Suprapubic skin (tissue), 4 donors: ENCODE data around the gene CYB5A. TPM values are rescaled to one million over a fixed set of nuclear protein-coding genes. Genes with fewer than 3 reads are reported as not detected.
"Not testable (repeated sequence)": the region's sequence is repeated elsewhere in the genome, so short reads cannot be mapped to it uniquely, and the experiment has no call there.

Experiments used
- DNase-seq, 2 donors: peaks; one replicate each; pipeline ENCODE4 v3.0.0-alpha.2; 2019; ENCODE audit warnings: low spot score in 2 of 2
- H3K27ac ChIP-seq: fragments of 200-600 bp; sonication (generic); one replicate; pipeline ENCODE4 v1.5.1; 2019
- H3K27me3 ChIP-seq: fragments of 200-600 bp; sonication (generic); one replicate; pipeline ENCODE4 v1.5.1; 2019
- H3K36me3 ChIP-seq: fragments of 200-600 bp; sonication (generic); one replicate; pipeline ENCODE4 v1.5.1; 2019
- H3K4me1 ChIP-seq: fragments of 200-600 bp; sonication (generic); one replicate; pipeline ENCODE4 v1.5.1; 2019
- H3K4me3 ChIP-seq: fragments of 200-600 bp; sonication (generic); one replicate; pipeline ENCODE4 v1.5.1; 2019; ENCODE audit warnings: mild to moderate bottlenecking
- H3K9me3 ChIP-seq: fragments of 200-600 bp; sonication (generic); one replicate; pipeline ENCODE4 v1.5.1; 2019
- EP300 ChIP-seq: sonication (generic); formaldehyde crosslinking; IDR thresholded peaks from one replicate; pipeline ENCODE4 v1.6.1; 2017; ENCODE audit warnings: antibody characterized with exemption
- POLR2A ChIP-seq, 2 donors: fragments of 450-650 bp; IDR thresholded peaks; one replicate each; pipeline ENCODE4 v1.6.1; 2017; ENCODE audit warnings: antibody characterized with exemption in 2 of 2, mild to moderate bottlenecking in 2 of 2, moderate library complexity in 2 of 2
- POLR2AphosphoS5 ChIP-seq, 3 donors: sonication (generic); formaldehyde crosslinking; IDR thresholded peaks; one replicate each; pipeline ENCODE4 v1.6.1; 2017; ENCODE audit warnings: antibody characterized with exemption in 3 of 3
- WGBS: methylation state at CpG from one replicate; pipeline ENCODE4 v1.1.5; 2018; 5-methylcytosine and 5-hydroxymethylcytosine counted together
- total RNA-seq, 4 donors: library from RNA; depleted of rRNA; stranded (reverse); fragments of >200 nt; gene quantifications; one replicate each; pipeline ENCODE4 v1.1.0, GENCODE V29; 2016
- TF ChIP-seq, protein P1 (sequence below), 2 donors: fragments of 200-600 bp in 1 of 2; fragments of 450-650 bp in 1 of 2; sonication (generic) in 1 of 2; IDR thresholded peaks; one replicate each; pipeline ENCODE4 v1.5.1; 2016 to 2019; ENCODE audit warnings: antibody characterized with exemption in 2 of 2, mild to moderate bottlenecking in 1 of 2, moderate library complexity in 1 of 2

Gene CYB5A
- total RNA-seq, 4 donors from 2014 or later: 103 to 258 (median 147) TPM

DNA sequence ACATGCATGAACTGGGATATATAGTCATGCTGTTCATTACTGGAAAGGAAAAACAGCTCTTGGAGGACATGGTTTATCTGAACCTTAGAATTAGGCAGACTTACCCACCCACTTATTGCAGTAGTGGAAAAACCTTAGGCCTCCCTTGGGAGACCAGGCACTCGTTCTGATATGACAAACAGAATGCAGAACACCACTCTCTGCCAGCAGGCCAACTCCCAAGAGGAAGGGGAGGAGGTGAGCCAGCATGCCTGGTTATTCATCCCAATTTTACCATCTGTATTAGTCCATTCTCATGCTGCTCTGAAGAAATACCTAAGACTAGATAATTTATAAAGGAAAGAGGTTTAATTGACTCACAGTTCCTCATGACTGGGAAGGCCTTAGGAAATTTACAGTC lies 41.3 kb upstream of the CYB5A start:
- H3K4me1 ChIP-seq: no peaks in the 10 kb centered on the region
- TF ChIP-seq, protein P1, sequence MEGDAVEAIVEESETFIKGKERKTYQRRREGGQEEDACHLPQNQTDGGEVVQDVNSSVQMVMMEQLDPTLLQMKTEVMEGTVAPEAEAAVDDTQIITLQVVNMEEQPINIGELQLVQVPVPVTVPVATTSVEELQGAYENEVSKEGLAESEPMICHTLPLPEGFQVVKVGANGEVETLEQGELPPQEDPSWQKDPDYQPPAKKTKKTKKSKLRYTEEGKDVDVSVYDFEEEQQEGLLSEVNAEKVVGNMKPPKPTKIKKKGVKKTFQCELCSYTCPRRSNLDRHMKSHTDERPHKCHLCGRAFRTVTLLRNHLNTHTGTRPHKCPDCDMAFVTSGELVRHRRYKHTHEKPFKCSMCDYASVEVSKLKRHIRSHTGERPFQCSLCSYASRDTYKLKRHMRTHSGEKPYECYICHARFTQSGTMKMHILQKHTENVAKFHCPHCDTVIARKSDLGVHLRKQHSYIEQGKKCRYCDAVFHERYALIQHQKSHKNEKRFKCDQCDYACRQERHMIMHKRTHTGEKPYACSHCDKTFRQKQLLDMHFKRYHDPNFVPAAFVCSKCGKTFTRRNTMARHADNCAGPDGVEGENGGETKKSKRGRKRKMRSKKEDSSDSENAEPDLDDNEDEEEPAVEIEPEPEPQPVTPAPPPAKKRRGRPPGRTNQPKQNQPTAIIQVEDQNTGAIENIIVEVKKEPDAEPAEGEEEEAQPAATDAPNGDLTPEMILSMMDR (IDR thresholded peaks at IDR 0.05): no peak
- TF ChIP-seq EP300: no peak
- no peak for TF ChIP-seq POLR2A (IDR thresholded peaks at IDR 0.05)
- no peak for TF ChIP-seq POLR2AphosphoS5 (IDR thresholded peaks at IDR 0.05)
- H3K27me3 ChIP-seq: no peaks in the 10 kb centered on the region

DNA sequence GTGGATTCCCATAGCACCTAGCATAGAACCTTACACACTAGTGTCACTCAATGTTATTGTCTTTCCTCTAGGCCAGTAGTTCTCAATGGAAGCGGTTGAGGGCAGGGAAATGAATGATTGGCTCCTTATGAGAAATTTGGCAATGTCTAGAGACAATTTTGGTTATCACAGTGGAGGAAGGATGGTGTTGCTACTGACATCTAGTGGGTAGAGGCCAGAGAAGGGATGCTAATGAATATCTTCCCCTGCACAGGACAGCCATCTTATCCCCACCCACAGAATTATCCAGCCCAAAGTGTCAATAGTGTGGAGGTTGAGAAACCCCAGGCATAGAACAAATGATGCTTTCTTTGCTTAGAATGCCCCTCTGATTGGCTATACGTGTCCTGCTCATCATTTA lies 39.6 kb upstream of the CYB5A start:
- WGBS: 58% methylated on average over 2 of the region's 2 CpGs
- no peak for DNase-seq
- no peak overlapping the region for H3K27ac ChIP-seq
- H3K9me3 ChIP-seq: no peaks in the 10 kb centered on the region
- TF ChIP-seq, protein P1 (IDR thresholded peaks at IDR 0.05): no peak
- TF ChIP-seq POLR2A (IDR thresholded peaks at IDR 0.05): no peak
- TF ChIP-seq EP300: no peak
- TF ChIP-seq POLR2AphosphoS5 (IDR thresholded peaks at IDR 0.05): no peak
- no peaks in the 10 kb centered on the region for H3K4me1 ChIP-seq
- no peaks in the 10 kb centered on the region for H3K27me3 ChIP-seq
- H3K4me3 ChIP-seq: no peak overlapping the region
- no peaks in the 10 kb centered on the region for H3K36me3 ChIP-seq

More for the DNA sequence above, 41.3 kb upstream of the CYB5A start:
- Histone ChIP-seq H3K36me3 (no peaks in the 10 kb centered on the region), H3K27ac (no peak overlapping the region), H3K4me3 (no peak overlapping the region), H3K9me3 (no peaks in the 10 kb centered on the region)
- DNase-seq: no peak
- 17% methylated on average over 1 of the region's 1 CpG for WGBS

DNA sequence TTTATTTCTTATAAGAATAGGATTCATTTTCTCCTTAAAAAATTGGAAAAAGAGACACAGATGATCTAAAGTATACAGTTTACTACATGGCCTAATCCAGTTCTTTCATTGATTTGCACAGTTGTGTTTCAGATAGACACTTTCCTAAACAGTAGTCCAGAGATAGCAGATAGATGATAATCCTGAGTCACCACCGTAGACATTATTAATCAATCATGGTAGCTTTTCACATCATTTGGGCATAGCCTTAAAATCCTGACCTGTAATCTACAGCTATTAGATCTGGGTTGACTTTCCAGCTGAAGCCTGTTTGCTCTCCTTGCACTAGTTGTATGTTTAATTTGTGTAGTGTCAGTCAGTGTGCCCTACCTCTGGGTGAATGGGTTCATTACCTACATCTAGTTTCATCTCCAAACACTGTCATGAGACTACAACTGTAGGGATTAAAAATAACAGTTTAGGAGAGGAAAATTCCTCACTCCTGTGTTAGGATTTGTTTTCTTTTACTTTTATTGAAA lies 38.0 kb upstream of the CYB5A start:
- Histone ChIP-seq H3K27ac (no peak overlapping the region), H3K4me1 (no peaks in the 10 kb centered on the region), H3K9me3 (no peaks in the 10 kb centered on the region), H3K36me3 (no peaks in the 10 kb centered on the region), H3K27me3 (no peaks in the 10 kb centered on the region), H3K4me3 (no peak overlapping the region)
- 74% methylated on average over 1 of the region's 1 CpG for WGBS
- no peak for DNase-seq
- TF ChIP-seq EP300: no peak
- TF ChIP-seq POLR2A (IDR thresholded peaks at IDR 0.05): no peak
- TF ChIP-seq, protein P1 (IDR thresholded peaks at IDR 0.05): no peak
- no peak for TF ChIP-seq POLR2AphosphoS5 (IDR thresholded peaks at IDR 0.05)

DNA sequence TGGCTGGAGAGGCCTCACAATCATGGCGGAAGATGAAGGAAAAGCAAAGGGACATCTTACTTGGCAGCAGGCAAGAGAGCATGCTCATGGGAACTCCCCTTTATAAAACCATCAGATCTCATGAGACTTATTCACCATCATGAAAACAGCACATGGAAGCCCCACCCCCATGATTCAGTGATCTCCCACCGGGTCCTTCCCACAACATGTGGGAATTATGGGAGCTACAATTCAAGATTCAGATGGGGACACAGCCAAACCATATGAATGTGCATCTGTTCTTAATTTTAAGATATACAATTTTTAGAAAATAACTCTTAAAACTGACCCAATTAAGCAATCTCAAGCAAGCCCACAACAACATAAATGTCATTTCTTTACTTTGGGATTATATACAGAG lies 36.4 kb upstream of the CYB5A start:
- Histone ChIP-seq H3K27me3 (no peaks in the 10 kb centered on the region), H3K4me3 (no peak overlapping the region), H3K4me1 (no peaks in the 10 kb centered on the region), H3K27ac (no peak overlapping the region), H3K36me3 (no peaks in the 10 kb centered on the region), H3K9me3 (no peaks in the 10 kb centered on the region)
- TF ChIP-seq, protein P1 (IDR thresholded peaks at IDR 0.05): no peak
- TF ChIP-seq EP300 (no peak), POLR2A (IDR thresholded peaks at IDR 0.05) (no peak), POLR2AphosphoS5 (IDR thresholded peaks at IDR 0.05) (no peak)
- 82% methylated on average over 2 of the region's 2 CpGs for WGBS
- no peak for DNase-seq

DNA sequence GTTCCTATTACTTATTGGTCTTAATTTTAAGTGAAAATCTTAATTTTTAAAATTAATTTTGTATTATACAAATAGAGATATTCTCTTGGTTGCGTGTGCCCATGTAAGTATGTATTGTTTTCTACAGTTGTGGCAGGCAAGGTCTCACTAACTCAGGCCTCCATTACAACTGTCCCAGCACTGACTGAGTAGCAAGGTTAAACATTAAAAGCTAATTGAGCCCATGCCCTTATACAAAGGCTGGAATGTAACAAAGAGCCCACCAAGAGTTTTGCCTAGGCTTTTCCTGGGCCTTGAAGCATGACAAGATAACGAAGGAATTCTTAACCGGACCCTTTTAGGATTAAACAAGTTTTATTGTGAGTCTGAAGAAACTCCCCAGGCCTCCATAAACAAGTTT lies 35.0 kb upstream of the CYB5A start:
- H3K36me3 ChIP-seq, H3K27ac ChIP-seq, H3K9me3 ChIP-seq, H3K4me3 ChIP-seq, DNase-seq, H3K4me1 ChIP-seq, H3K27me3 ChIP-seq: not testable (repeated sequence)
- WGBS: 99% methylated on average over 3 of the region's 3 CpGs

DNA sequence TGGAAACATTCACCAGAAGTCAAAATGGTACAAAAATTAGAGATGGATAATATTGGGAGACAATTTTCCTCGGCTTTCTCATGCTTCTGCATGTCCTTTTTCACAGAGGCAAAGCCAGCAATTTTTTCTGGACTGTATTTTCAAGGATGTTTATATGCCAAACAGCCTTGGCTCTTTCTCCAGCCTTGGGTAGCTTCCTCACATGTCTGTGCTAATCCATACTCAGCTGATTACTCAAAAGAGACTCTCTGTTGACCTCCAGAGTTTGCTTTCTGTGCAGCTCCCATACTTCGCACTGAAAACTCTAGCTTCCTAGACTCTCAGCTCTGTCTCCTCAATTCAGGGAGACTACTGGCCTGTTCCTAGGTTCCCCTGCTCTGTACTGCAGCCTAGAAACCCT lies 34.5 kb upstream of the CYB5A start:
- no peak overlapping the region for H3K4me3 ChIP-seq
- H3K27me3 ChIP-seq: no peaks in the 10 kb centered on the region
- 79% methylated on average over 2 of the region's 2 CpGs for WGBS
- TF ChIP-seq, protein P1 (IDR thresholded peaks at IDR 0.05): no peak
- TF ChIP-seq POLR2AphosphoS5 (IDR thresholded peaks at IDR 0.05): no peak
- TF ChIP-seq POLR2A (IDR thresholded peaks at IDR 0.05): no peak
- TF ChIP-seq EP300: no peak
- no peaks in the 10 kb centered on the region for H3K4me1 ChIP-seq
- no peaks in the 10 kb centered on the region for H3K9me3 ChIP-seq
- no peak for DNase-seq
- H3K36me3 ChIP-seq: no peaks in the 10 kb centered on the region
- no peak overlapping the region for H3K27ac ChIP-seq
